Thyroid gland (tissue), 4 donors: ENCODE measurements around the gene NKX2-1.
A peak's percentile ranks its signal among the peaks of the same experiment; 100 is the strongest.

Experiments used
- CTCF ChIP-seq, 6 experiments: fragments of 200-600 bp in 3 of 6; fragments of 450-650 bp in 3 of 6; sonication (generic) in 3 of 6; IDR thresholded peaks; one replicate each; pipeline ENCODE4 v1.5.1; 2016 to 2019; ENCODE audit warnings: antibody characterized with exemption in 6 of 6, mild to moderate bottlenecking in 2 of 6, inconsistent platforms in 1 of 6, moderate library complexity in 1 of 6
- POLR2A ChIP-seq, 2 donors: fragments of 450-650 bp; IDR thresholded peaks; one replicate each; pipeline ENCODE4 v1.6.1; 2017; ENCODE audit warnings: antibody characterized with exemption in 2 of 2, mild to moderate bottlenecking in 2 of 2, moderate library complexity in 1 of 2

- TF ChIP-seq POLR2A (IDR thresholded peaks at IDR 0.05) (peak in 1 of 2 donors; percentile 49), CTCF (IDR thresholded peaks at IDR 0.05) (no peak)
These were observed 12.1 kb downstream of the NKX2-1 start for GRCh38 chr14:36507847-36508417.
